Cerebellar nuclear complex (tissue), 1 donor: ENCODE data around the gene CIITA.

Experiments
- DNase-seq, 2 experiments: peaks; one replicate each; lab custom pipeline; 2025; lab: John Stamatoyannopoulos, UW

The CIITA gene

DNA sequence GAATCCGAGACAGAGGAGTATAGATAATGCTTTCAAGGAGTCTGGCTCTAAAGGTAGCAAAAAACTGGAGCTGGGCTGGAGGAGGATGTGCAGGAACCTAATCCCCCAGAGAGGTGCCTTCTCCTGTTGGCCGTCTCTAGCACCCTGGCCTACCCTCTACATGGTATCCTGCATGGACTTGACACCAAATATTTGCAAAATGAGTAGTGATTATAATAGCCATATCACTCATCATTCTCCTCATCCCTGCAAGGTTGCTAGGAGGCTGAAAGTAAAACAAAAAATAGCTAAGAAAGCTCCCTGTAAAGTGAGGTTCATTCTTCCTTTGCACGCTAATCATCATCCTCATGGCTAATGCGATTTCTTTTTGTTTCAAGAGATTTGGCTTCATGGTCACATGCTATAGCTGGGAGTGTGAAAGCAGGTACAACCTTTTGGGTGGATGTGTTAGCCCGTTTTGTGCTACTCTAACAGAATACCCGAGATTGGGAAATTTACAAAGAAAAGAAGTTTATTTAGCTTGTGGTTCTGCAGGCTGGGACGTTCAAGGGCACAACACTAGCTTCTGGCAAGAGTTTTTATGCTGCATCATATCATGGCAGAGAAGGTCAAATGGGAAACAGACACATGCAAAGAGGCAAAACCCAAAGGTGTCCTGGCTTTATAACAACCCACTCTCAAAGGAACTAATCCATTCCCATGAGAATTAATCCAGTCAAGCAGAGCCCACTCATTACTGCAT is 27.1 kb upstream of the CIITA start:
- DNase-seq, result no peak

DNA sequence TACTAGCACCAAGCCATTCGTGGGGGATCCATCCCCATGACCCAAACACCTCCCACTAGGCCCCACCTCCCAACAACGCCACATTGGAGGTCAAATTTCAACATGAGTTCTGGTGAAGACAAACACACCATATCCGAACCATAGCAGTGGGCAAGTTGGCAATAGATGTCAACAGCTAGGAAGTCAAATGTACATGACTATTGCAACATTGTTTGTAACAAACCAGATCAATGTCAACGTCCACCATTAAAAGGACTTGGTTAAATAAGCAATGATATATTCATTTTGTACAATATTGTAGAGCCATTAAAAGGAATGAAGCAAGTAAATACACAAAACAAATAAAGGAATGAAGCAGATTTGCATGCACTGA is 26.5 kb upstream of the CIITA start:
- no peak for DNase-seq

DNA sequence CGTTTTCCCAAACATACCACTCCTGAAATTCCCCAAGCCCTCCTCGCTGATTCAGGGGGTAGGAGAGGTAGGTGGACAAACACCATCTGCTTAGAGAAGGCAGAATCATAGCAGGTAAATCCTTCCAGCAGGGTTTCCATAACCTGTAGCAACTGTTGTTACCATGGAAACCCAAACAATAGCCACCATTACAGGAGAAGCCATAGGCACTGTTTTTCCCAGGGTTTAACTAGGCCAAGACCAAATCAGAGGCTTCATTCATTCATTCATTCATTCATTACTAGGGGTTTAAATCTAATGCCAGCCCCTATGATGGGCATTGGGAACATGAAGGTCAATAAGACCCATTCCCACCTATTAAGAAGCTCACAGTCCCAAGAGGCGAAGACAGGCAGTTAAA is 25.5 kb upstream of the CIITA start:
- DNase-seq, result no peak

DNA sequence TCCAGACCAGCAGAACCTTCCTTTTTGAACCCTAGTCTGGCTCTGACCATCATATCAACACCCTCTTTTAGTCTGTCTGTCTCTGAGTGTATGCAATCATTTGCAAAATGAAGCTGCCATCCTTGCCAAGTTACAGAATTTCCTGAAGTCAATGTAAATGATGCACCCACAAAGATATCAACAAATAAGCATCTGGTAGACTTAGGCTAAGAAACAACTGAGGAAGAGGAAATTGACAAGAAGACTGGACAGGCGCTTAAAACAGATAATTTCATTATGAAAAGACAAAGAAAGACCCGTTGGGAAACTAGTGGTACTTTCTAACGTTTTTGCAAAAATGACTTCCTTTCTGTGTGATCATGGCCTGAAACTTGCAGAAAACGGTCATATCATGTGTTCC is 24.7 kb upstream of the CIITA start:
- DNase-seq, result no peak

DNA sequence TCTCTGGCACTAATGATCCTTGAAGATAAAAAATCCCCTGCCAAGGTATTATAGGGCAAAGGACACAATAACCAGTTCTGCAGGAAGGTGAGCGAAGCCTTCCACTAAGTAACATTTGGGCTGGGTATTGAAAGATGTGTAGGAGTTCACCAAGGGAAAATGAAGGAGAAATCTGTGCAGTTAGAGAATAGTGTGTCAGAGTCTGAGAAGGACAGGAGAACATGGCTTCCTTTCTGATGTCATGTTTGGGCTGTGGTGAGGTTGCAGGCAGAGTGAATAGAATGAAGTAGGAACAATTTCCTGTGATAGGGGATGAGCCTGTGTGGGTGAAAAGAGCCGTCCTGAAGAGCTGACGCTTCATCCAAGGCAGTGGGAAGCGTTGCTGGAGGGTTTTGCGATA is 24.1 kb upstream of the CIITA start:
- DNase-seq, result no peak

DNA sequence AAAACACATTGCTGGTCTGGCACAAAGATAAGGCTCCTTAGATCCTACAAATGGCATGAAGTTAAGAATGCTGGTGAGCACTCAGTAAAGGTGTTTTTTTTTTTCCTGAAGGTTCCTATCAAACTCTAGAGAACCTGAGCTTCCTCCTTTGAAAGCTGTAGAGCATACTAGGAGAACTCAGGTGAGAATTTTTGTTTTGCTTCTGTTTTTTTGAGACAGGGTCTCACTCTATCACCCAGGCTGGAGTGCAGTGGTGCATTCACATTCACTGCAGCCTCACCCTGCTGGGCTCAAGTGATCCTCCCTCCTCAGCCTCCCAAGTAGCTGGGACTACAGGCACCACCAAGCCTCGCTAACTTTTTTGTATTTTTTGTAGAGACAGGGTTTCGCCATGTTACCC is 21.0 kb upstream of the CIITA start:
- DNase-seq, result no peak

DNA sequence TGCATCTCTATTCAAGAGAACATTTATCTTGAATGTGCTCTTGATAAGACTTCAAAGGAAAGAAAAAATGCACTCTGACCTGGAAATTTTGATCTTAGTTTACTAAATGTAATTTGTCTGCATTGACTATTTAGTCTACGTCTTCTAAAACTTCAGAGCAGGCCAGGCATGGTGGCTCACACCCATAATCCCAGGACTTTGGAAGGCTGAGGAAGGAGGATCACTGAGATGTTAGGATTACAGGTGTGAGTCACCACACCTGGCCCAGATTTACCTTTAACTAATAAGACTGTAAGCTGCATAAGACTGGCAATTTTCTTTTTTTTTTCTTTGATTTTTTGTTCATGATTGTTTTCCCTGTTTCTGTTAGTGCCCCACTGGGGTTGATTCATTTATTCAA is 18.8 kb upstream of the CIITA start:
- no peak for DNase-seq

DNA sequence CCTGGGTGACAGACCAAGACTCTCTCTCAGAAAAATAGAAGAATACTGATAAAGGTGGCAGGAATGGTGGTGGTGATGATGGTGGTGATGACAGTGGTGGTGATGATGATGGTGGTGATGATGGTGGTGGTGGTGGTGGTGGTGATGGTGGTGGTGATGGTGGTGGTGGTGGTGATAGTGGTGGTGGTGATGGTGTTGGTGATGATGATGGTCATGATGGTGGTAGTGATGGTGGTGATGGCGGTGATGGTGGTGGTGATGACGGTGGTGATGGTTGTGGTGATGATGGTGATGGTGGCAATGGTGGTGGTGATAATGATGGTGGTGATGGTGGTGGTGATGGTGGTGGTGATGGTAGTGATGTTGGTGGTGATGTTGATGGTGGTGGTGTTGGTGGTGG is 18.0 kb upstream of the CIITA start:
- DNase-seq, result no peak

DNA sequence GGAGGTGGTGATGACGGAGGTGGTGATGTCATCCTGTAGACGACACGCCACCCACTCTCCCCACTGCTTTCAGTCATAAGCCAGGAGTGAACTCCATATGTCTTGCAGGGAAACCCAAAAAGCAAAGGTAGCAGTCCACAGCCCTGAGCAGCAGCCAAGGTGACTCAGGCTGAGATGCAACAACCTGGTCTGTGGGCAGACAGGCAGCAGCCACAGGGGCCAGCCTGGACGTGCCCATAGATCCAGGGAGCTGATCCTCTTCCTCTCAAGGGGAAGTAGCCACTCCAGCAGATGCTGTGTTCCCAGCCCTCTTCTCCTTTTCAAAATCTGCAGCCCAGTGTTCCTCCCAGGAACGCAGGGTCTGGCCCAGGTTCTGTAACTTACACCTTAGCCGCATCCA is 17.3 kb upstream of the CIITA start:
- DNase-seq, result no peak

DNA sequence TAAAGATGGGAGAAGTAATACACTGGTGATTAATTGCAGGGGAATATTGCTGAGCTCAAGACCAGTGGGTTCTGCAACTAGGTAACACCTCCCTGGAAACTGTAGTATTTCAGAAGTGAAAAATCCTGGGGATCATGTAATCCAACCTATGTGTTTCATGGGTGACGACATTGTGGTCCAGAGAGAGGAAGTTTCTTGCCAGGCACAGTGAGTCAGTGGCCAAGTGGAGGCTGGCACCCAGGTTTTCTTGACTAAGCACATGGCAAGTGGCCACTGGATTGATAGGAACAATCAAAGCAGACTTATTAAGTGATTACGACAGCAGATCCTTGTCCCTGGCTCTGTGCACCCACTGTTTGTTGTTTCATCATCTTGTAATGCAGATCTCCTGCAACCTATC is 14.6 kb upstream of the CIITA start:
- DNase-seq, result no peak

DNA sequence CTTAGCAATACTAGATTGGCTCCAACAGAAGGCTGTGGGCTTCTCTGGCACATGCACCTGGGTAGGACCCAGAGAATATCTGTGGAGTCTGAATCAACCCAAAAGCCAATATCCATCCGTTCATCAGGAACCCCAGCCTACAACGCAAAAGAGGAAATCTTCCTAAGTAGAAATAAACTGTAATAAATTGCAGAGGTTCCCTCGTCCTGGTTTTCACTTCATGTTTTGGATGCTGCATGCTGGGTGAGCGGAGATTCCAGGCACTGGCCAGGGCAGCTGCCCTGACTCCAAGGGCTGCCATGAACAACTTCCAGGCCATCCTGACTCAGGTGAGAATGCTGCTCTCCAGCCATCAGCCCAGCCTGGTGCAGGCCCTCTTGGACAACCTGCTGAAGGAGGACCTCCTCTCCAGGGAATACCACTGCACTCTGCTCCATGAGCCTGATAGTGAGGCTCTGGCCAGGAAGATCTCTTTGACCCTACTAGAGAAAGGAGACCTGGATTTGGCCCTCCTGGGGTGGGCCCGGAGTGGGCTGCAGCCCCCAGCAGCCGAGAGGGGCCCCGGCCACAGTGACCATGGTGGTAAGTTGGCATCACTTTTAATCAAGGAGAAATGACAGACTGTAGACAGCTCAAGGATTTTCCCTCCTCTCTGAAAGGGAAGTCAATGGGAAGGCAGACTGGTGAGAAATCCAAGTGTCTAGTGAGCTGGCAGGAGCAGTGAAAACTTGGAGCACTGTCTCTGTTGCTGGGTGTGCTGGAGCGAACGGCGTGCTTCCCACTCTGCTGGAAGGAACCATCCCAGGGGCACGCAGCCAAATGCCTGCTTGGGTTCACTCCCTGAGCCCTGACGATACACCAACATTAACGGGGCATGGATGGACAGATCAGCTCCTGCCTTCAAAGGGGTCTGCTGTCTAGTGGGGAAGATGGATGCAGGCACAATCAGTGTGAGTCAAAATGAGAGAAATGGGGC is 10.7 kb upstream of the CIITA start:
- DNase-seq, result no peak

DNA sequence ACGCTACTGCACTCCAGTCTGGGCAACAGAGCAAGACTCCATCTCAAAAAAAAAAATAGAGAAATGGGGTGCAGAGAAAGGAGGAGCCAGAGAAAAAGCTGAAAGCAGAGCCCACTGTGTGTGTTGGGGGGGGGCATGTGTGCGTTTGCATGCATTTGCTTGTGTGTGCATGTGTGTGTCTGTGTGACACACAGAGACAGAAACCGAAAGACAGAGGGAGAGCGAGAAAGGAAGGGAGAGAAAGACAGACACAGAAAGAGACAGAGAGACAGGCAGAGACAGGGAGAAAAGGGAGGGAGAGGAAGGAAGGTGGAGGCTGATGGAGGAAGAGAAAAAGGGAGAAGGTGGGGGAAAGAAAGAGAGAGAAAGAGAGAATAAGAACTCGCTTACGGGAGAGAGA is 9.8 kb upstream of the CIITA start:
- no peak for DNase-seq

DNA sequence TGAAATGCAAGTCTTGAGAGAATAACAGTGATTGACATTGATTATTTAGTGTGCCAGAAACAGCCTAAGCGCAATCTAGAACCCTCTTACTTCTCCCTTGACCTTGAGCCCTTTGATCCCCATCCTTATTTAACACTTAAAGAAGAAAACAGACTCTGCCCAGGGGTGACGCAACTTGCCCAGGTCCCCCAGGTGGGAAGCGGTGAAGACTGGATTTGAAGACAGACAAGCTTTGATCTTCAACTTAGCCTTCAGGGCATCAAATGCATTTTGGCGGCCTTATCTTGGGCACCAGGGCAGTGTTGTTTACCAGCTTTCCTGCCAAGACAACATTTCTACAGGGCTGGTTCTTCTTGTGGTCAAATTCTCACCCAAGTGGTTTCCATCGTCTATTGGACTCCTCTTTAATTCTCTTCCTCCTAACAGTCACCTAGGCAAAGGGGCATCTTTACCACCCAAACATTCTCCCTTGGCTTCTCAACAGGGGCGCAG is 8.9 kb upstream of the CIITA start:
- DNase-seq, result no peak

DNA sequence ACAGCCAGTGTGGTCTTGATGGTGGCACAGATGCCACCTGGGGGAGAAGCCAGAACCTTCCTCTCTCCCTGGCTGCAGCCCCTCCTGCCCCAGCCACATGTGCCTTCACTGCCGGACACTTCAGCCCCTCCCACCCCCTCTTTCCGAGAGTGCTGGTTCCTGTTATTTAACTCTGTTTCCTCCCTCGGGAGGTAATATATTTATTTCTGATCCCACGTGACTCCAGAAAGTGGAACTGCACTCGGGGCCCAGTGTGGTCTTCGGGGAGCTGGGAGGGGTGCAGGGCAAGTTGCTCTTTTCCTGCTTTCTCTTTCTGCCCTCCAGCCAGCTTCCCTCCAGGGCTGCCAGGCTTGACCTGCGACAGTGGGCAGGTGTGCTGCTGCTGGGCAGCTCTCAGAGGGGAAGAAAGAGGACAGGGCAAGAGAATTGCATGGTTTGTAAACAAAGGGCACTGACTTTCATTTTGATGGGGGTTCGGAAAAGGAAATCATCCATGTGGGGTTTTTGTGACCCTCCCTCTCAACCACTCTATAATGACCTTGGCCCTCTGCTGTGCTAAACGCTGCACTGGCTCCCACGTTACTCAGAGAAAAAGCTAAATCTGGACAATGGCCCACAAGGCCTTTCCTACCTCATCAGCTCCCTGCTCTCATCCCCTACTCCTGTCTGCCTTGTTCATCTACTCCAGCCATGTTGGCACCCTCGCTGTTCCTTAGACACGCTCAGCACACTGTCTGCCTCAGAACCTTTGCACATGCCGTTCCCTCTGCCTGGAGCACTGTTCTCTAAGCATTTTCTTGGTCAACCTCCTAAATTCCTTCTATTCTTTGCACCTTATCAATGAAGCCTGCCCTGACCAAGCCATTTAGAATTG is 8.2 kb upstream of the CIITA start:
- no peak for DNase-seq

DNA sequence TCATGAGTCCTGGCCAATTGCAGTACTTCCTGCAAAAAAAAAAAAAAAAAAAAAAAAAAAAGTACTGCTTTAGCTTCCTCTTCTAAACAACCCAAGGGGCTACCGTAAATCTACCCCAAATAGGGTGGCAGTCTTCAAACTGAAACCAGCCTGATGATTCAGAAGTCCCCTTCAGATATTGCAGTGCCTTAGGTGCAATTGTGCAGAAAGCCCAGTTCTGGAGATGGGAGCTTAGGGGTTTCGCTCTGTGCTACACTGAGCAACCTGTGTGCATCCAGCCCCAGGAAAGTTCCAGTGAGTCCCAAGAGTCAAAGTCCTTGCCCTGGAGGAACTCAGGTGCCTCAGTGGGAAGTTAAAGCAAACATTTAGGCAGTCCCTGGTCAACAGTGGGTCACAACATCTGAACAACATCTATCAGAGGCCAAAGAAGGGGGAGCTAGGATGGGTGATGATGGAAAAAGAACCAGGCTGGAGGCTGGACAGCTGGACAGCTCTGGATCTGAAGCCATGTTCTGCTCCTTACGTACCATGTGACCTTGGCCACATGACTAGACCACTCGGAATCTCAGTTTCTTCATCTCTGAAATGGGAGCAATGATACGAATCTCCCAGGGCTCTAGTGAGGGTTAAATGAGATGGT is 6.7 kb upstream of the CIITA start:
- DNase-seq, result no peak

DNA sequence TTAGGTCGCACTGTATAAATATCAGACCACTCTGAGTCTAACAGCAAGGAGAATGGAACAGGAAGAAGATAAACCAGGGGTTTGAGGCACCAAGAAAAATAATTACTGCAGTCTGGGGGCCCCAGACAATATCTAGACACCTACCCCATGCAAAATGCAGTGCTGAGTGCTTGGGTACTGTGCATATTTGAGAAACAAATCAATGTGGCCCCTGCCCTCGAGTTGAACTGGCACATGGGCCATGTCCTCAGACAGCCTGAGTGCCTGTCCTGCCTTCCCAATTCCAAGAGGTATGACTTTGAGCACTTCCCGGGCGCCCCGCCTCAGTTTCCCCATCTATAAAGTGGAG is 6.2 kb upstream of the CIITA start:
- DNase-seq, result no peak

DNA sequence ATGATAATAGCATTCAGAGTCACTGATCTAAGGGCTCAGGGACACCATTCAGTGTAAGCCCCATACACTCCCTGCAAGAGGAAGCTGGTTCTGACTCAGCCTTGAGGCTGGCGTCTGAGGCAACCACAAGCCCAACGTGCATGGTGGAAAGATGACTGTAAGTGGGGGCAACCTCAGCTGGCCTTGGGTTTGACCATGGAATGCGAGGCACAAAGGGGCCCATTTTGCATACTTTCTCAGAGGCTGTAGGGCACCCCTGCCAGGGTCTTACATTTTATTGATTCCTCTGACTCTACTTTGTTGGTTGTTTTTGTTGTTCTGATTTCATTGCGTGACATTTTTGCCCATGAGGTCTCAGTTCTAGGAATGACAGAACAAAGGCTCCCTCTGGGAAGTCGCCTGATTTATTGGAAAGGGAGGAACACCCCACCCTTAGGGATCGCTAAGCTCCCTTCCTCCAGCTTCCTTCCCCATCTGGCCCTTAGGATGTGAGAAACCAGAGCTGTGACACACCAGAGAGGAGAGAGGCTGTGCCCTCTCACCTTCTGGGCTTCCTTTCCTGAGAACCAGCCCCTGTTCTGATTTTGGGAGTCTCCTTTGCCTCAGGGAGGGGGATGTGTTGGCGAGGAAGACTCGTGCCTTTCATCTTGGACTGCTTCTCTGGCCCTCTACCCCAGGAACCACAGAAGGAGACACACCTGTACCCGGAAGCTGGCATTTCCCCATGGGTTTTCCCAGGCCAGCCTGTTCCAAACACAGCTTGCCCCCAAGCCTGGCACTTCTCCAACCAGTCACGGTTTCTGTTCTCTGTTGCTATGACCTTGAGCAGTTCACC is 5.6 kb upstream of the CIITA start:
- no peak for DNase-seq

DNA sequence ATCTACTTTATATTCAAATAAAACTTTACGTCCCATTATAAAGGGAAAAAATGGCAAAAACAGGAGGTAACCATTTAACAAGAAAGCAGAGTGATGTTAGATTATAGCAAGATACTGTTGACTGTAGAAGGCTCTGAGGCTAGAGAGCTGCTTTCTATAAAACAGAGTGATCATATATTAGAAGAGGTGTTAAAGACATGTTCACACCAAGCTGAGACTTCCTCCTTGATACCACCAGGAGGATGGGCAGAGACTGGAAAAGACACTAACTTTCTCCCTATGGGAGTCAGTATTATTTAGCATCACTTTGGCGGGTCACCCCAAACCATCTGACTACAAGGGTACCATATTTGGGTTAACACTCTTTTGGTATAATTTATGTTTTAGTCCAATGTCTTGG is 687 bp upstream of the CIITA start:
- no peak for DNase-seq

DNA sequence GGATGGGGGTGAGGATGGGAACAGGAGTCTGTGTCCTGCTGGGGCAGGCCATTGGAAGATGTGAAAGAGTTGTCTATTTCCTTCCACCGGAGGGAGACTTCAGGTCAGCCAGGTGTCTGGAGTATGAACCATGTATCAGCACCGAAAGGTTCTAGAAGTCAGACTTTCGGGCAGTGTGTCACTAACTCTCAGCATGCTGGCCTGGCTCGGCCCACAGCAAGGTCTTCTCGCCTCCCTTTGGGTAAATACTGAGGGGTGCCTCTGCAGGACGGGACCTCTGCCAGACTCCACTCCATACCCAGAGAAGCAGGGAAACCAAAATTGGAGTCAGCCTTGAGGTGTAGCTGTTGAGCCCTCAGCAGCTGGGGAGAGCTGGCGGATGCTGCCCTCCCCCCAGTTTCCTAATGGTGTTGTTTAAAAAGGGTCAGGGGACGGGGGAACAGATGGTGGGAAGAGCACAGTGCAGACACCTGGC is 507 bp downstream of the CIITA start:
- no peak for DNase-seq

DNA sequence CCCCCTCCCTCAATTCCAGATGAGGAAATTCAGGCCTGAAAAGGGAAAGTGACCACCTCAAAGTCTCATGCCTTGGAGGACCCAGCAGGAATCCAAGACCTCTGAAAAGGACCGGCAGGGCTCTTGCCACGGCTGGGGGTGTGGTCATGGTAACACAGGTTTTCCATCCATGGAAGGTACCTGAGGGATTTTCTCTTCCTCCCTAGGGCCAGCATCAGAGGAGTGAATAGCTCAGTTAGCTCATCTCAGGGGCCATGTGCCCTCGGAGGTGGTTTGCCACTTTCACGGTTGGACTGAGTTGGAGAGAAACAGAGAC is 1.3 kb downstream of the CIITA start:
- no peak for DNase-seq
